ENCODE measurements around the gene TRPM6.

TRPM6 gene

GRCh38 chr9:74838351-74838750 lies 49.4 kb downstream of the TRPM6 start:
- in situ Hi-C loops (cut with HindIII; ENCODE audit: low sequenced_read_pairs), result no loop called here
- no peak for DNase-seq (ENCODE audit: low read depth)
- TF ChIP-seq CTCF (IDR thresholded peaks at IDR 0.05; ENCODE audit: low read depth, low read length, missing control alignments), result no peak
- H3K4me3 ChIP-seq (ENCODE audit: low read depth, low read length), result no peak overlapping the region

DNA sequence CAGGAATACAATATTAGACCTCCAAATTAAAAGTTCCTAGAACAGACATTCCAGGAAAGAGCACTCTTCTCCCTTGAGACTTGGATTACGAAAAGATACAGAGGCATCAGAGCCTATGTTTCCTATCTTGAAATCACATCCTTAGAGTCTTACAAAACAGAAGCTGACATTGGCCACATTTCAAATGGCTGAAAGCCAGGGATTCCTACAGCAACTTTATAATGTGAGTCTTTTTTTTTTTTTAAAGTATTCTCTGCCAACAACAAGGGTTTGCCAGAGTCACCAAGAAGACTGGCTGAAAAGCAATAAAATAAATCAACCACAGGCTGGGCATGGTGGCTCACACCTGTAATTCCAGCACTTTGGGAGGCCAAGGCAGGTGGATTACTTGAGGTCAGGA lies 63.1 kb downstream of the TRPM6 start:
- DNase-seq (ENCODE audit: low read depth), result no peak
- H3K4me3 ChIP-seq (ENCODE audit: low read depth, low read length), result no peak overlapping the region
- in situ Hi-C loops (cut with HindIII; ENCODE audit: low sequenced_read_pairs), result loop anchor here (25.0 kb wide), 1 partner anchor 238 kb away; no protein-coding TSS in a partner anchor
- no peak for TF ChIP-seq CTCF (IDR thresholded peaks at IDR 0.05; ENCODE audit: low read depth, low read length, missing control alignments)

- TF ChIP-seq CTCF (IDR thresholded peaks at IDR 0.05; ENCODE audit: low read depth, low read length, missing control alignments), result no peak
- in situ Hi-C loops (cut with HindIII; ENCODE audit: low sequenced_read_pairs), result loop anchor here (25.0 kb wide), 1 partner anchor 241 kb away; no protein-coding TSS in a partner anchor
- DNase-seq (ENCODE audit: low read depth), result no peak
- H3K4me3 ChIP-seq (ENCODE audit: low read depth, low read length), result no peak overlapping the region
Measured at GRCh38 chr9:74821636-74822035, 66.1 kb downstream of the TRPM6 start.

DNA sequence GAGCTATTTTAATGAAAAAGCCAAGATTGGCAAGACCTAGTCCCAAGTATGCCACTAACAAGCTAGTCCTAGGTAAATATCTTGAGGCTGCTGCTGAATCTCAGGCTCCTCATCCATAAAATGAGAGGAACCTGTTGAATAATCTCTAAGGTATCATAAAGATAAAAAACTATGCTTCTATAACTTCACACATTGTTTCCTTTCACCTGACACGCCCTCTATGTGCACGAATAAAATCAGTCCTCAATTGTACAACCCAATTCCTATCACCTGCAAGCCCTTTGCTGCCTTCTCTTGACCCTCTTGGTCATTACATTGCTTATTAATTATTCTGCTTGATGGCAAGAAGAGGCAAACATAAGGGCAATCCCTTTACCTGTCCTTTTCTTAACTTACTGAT lies 69.9 kb downstream of the TRPM6 start:
- no peak for DNase-seq (ENCODE audit: low read depth)
- no peak for TF ChIP-seq CTCF (IDR thresholded peaks at IDR 0.05; ENCODE audit: low read depth, low read length, missing control alignments)
- in situ Hi-C loops (cut with HindIII; ENCODE audit: low sequenced_read_pairs), result loop anchor here (25.0 kb wide), 1 partner anchor 244 kb away; no protein-coding TSS in a partner anchor
- H3K4me3 ChIP-seq (ENCODE audit: low read depth, low read length), result no peak overlapping the region

DNA sequence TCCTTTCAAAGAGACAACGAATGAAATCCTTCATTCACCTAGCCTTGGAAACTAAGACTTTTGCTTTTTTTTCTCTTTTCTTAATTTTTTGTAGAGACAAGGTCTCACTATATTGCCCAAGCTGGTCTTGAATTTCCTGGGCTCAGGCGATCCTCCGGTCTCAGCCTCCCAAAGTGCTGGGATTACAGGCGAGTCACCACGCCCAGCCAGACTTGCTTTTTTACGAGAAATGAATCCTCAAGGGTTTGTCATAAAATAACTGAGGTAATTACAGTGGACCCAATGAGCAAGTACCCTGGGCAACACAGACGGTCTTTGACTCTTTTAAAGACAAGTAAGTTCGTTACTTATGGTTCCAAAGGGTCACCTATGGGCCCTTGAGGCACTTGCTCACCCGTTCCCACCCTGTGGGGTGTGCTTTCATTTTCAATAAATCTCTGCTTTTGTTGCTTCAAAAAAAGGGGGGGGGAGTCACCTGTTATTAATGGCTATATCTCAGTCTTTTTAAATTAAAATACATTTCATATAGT lies 70.4 kb downstream of the TRPM6 start:
- in situ Hi-C loops (cut with HindIII; ENCODE audit: low sequenced_read_pairs), result loop anchor here (25.0 kb wide), 1 partner anchor 245 kb away; no protein-coding TSS in a partner anchor
- DNase-seq (ENCODE audit: low read depth), result no peak
- H3K4me3 ChIP-seq (ENCODE audit: low read depth, low read length), result no peak overlapping the region
- TF ChIP-seq CTCF (IDR thresholded peaks at IDR 0.05; ENCODE audit: low read depth, low read length, missing control alignments), result no peak

DNA sequence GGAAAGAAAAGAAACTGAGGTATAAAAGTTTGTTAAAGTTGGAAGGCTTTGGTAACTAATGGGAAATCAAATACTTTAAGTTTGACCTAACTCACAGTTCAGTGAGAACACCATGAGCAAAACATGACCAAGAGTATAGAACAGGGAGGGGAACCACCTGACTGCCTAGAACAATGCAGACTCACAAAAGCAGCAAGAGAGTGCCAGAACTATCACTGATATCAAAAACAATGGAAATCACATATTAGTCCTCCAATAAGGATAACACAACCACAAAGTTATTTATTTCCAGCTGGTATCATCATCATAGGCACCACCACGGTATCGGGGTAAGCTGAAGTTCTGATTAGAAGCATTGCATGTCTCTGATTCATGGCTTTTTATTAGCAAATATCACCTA lies 77.5 kb downstream of the TRPM6 start:
- in situ Hi-C loops (cut with HindIII; ENCODE audit: low sequenced_read_pairs), result loop anchor here (25.0 kb wide), 1 partner anchor 252 kb away; no protein-coding TSS in a partner anchor
- TF ChIP-seq CTCF (IDR thresholded peaks at IDR 0.05; ENCODE audit: low read depth, low read length, missing control alignments), result no peak
- no peak for DNase-seq (ENCODE audit: low read depth)
- H3K4me3 ChIP-seq (ENCODE audit: low read depth, low read length), result no peak overlapping the region
